ENCODE measurements around the gene RNF215.

Gene RNF215

DNA sequence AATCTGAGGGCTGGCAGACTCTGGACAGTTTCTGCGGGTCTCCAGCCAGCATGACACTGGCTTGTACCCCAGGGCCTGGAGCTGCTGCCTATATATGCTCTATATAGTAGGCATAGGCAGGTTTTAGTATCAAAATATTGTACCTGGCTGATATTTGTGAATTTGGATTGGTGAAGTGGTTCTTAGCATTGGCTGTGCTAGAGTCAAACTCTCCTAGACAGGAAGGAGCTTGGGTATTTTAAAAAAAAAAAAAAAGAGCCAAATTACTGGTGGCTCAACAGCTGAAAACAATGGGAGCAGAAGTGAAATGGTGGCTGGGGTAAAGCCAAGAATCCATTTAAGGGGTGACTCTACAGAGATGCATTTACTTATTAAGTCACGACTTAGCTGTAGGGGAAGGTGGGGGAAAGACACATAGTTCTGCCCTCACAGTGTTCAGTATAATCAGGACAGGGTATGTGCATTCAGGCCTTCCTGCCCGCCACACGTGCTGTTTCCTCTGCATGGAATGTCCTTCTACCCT is 27.4 kb upstream of the RNF215 start:
- Histone ChIP-seq H3K4me1 (ENCODE audit: low read length) (no peaks in the 10 kb centered on the region), H3K79me2 (ENCODE audit: low read length) (no peaks in the 10 kb centered on the region), H3K27me3 (ENCODE audit: low read depth, low read length) (no peaks in the 10 kb centered on the region), H3K4me3 (ENCODE audit: low read length) (no peak overlapping the region), H3K4me2 (ENCODE audit: low read length) (no peak overlapping the region), H3K36me3 (replicated peaks; ENCODE audit: low read depth, low read length) (peaks cover 58% of the 10 kb centered on the region), H3K27ac (ENCODE audit: low read length) (no peak overlapping the region), H4K20me1 (ENCODE audit: insufficient read depth, low read length) (no peaks in the 10 kb centered on the region), H3K9me3 (ENCODE audit: insufficient read depth, low read length) (no peaks in the 10 kb centered on the region), H3K9ac (ENCODE audit: low read length) (no peak overlapping the region), H2AFZ (ENCODE audit: low read depth, low read length) (no peak overlapping the region)
- TF ChIP-seq EZH2phosphoT487 (IDR thresholded peaks at IDR 0.05; ENCODE audit: low read depth) (no peak), CTCF (IDR thresholded peaks at IDR 0.05; ENCODE audit: low read depth, low read length) (no peak)

- H2AFZ ChIP-seq (ENCODE audit: low read depth, low read length) = no peak overlapping the region
- no peak overlapping the region for H3K4me3 ChIP-seq (ENCODE audit: low read length)
- peaks cover 58% of the 10 kb centered on the region for H3K36me3 ChIP-seq (replicated peaks; ENCODE audit: low read depth, low read length)
- no peaks in the 10 kb centered on the region for H4K20me1 ChIP-seq (ENCODE audit: insufficient read depth, low read length)
- H3K9ac ChIP-seq (ENCODE audit: low read length) = no peak overlapping the region
- no peaks in the 10 kb centered on the region for H3K79me2 ChIP-seq (ENCODE audit: low read length)
- no peak overlapping the region for H3K27ac ChIP-seq (ENCODE audit: low read length)
- H3K4me1 ChIP-seq (ENCODE audit: low read length) = no peaks in the 10 kb centered on the region
- H3K27me3 ChIP-seq (ENCODE audit: low read depth, low read length) = no peaks in the 10 kb centered on the region
- no peak for TF ChIP-seq EZH2phosphoT487 (IDR thresholded peaks at IDR 0.05; ENCODE audit: low read depth)
- TF ChIP-seq CTCF (IDR thresholded peaks at IDR 0.05; ENCODE audit: low read depth, low read length) = no peak
- H3K9me3 ChIP-seq (ENCODE audit: insufficient read depth, low read length) = no peaks in the 10 kb centered on the region
- H3K4me2 ChIP-seq (ENCODE audit: low read length) = no peak overlapping the region
Observed at GRCh38 chr22:30413745-30414524, 26.7 kb upstream of the RNF215 start.

DNA sequence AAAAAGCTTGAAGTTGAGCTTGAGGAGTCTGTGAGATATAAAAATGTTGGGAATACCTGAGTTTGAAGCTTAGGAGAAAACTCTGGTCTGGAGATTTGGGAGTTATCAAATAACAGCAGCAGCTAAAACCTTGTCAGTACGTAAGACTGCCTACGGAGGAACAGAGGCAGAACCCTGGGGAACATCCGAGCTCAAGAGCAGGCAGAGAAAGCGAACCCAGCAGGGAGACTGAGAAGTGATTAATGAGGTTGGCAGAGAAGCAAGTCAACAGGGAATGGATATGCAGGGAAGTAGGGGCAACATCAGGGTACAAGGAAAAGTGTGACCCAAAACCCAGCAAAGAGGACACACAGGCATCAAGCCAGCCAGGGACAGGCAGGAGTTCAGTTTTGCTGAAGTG is 25.8 kb upstream of the RNF215 start:
- Histone ChIP-seq H3K27me3 (ENCODE audit: low read depth, low read length) (no peaks in the 10 kb centered on the region), H3K9me3 (ENCODE audit: insufficient read depth, low read length) (no peaks in the 10 kb centered on the region), H3K36me3 (replicated peaks; ENCODE audit: low read depth, low read length) (peaks cover 54% of the 10 kb centered on the region), H3K4me3 (ENCODE audit: low read length) (no peak overlapping the region), H3K9ac (ENCODE audit: low read length) (no peak overlapping the region), H4K20me1 (ENCODE audit: insufficient read depth, low read length) (peaks cover 3% of the 10 kb centered on the region; the same call in 1 of the 2 replicates), H3K79me2 (ENCODE audit: low read length) (no peaks in the 10 kb centered on the region), H3K4me2 (ENCODE audit: low read length) (no peak overlapping the region), H3K4me1 (ENCODE audit: low read length) (no peaks in the 10 kb centered on the region), H3K27ac (ENCODE audit: low read length) (no peak overlapping the region), H2AFZ (ENCODE audit: low read depth, low read length) (no peak overlapping the region)
- TF ChIP-seq EZH2phosphoT487 (IDR thresholded peaks at IDR 0.05; ENCODE audit: low read depth) (no peak), CTCF (IDR thresholded peaks at IDR 0.05; ENCODE audit: low read depth, low read length) (no peak)

GRCh38 chr22:30411780-30412179 is 24.6 kb upstream of the RNF215 start:
- TF ChIP-seq CTCF (IDR thresholded peaks at IDR 0.05; ENCODE audit: low read depth, low read length) (no peak), EZH2phosphoT487 (IDR thresholded peaks at IDR 0.05; ENCODE audit: low read depth) (no peak)
- H3K4me1 ChIP-seq (ENCODE audit: low read length) = no peaks in the 10 kb centered on the region

More at GRCh38 chr22:30411780-30412179, 24.6 kb upstream of the RNF215 start:
- H3K36me3 ChIP-seq (replicated peaks; ENCODE audit: low read depth, low read length) = peaks cover 54% of the 10 kb centered on the region
- H3K4me3 ChIP-seq (ENCODE audit: low read length) = no peak overlapping the region
- no peaks in the 10 kb centered on the region for H3K79me2 ChIP-seq (ENCODE audit: low read length)
- H2AFZ ChIP-seq (ENCODE audit: low read depth, low read length) = no peak overlapping the region
- no peaks in the 10 kb centered on the region for H3K27me3 ChIP-seq (ENCODE audit: low read depth, low read length)
- no peaks in the 10 kb centered on the region for H3K9me3 ChIP-seq (ENCODE audit: insufficient read depth, low read length)
- no peak overlapping the region for H3K4me2 ChIP-seq (ENCODE audit: low read length)
- H3K9ac ChIP-seq (ENCODE audit: low read length) = no peak overlapping the region
- H4K20me1 ChIP-seq (ENCODE audit: insufficient read depth, low read length) = peaks cover 3% of the 10 kb centered on the region; the same call in 1 of the 2 replicates
- H3K27ac ChIP-seq (ENCODE audit: low read length) = no peak overlapping the region

Measured in OCI-LY3 (cell line).